Transverse colon (tissue), 4 donors: Measurements from ENCODE around the gene FBXO31. TPM values are rescaled to one million over a fixed set of nuclear protein-coding genes. Genes with fewer than 3 reads are reported as not detected.

Source experiments
- DNase-seq: peaks from one replicate; pipeline ENCODE4 v3.0.0-alpha.2; 2019
- H3K27ac ChIP-seq, 4 donors: fragments of 200-600 bp; sonication (generic); 2 replicates each; pipeline ENCODE4 v1.5.1; 2016 to 2018; ENCODE audit warnings: inconsistent platforms in 4 of 4
- H3K27me3 ChIP-seq: fragments of 200-600 bp; sonication (generic); 2 replicates; pipeline ENCODE4 v1.5.1; 2017; ENCODE audit warnings: inconsistent platforms
- H3K36me3 ChIP-seq, 4 donors: fragments of 200-600 bp; sonication (generic); 2 replicates each; pipeline ENCODE4 v1.5.1; 2017 to 2019; ENCODE audit warnings: inconsistent platforms in 4 of 4
- H3K4me1 ChIP-seq, 4 donors: fragments of 200-600 bp; sonication (generic); 2 replicates each; pipeline ENCODE4 v1.5.1; 2017 to 2020; ENCODE audit warnings: inconsistent platforms in 4 of 4
- H3K4me3 ChIP-seq, 4 donors: fragments of 200-600 bp; sonication (generic); 1 replicate in 1 of 4; 2 replicates in 3 of 4; pipeline versions ENCODE4 v1.5.1 to v1.6.1; 2017 to 2019; ENCODE audit warnings: inconsistent platforms in 4 of 4
- H3K9me3 ChIP-seq, 2 donors: fragments of 200-600 bp; sonication (generic); 2 replicates each; pipeline ENCODE4 v1.5.1; 2017 to 2019; ENCODE audit warnings: inconsistent platforms in 2 of 2
- CTCF ChIP-seq, 5 experiments: fragments of 200-600 bp in 3 of 5; fragments of 450-650 bp in 2 of 5; sonication (generic) in 3 of 5; IDR thresholded peaks; 1 replicate in 2 of 5; 2 replicates in 3 of 5; pipeline ENCODE4 v1.5.1; 2016 to 2017; ENCODE audit warnings: antibody characterized with exemption in 5 of 5, inconsistent platforms in 3 of 5, mild to moderate bottlenecking in 2 of 5, moderate library complexity in 1 of 5
- EP300 ChIP-seq: sonication (generic); formaldehyde crosslinking; IDR thresholded peaks from one replicate; pipeline ENCODE4 v1.6.1; 2017; ENCODE audit warnings: antibody characterized with exemption, low read depth
- POLR2A ChIP-seq: fragments of 450-650 bp; IDR thresholded peaks from one replicate; pipeline ENCODE4 v1.6.1; 2016; ENCODE audit warnings: antibody characterized with exemption, mild to moderate bottlenecking, moderate library complexity
- POLR2AphosphoS5 ChIP-seq, 3 donors: sonication (generic); formaldehyde crosslinking; IDR thresholded peaks; one replicate each; pipeline ENCODE4 v1.6.1; 2016; ENCODE audit warnings: antibody characterized with exemption in 3 of 3
- WGBS, 2 donors: methylation state at CpG; one replicate each; pipeline ENCODE4 v1.1.5; 2018; ENCODE audit warnings: low coverage in 1 of 2; 5-methylcytosine and 5-hydroxymethylcytosine counted together
- in situ Hi-C, 4 donors: fragments of 200-750 bp; cut with MboI; loops; one replicate each; pipeline versions ENCODE4 v1.15.0 to v1.15.1; 2017; ENCODE audit warnings: low sequenced_read_pairs in 3 of 4, low pct_ligation_motif_present in 1 of 4, low pct_unique_long_range_greater_than_20kb in 1 of 4
- intact Hi-C: fragments of 100-400 bp; cut with DNase I; formaldehyde crosslinking; loops from one replicate; pipeline ENCODE4 v1.15.1; 2023; ENCODE audit warnings: low total_unique reads
- total RNA-seq, 4 donors: library from RNA; depleted of rRNA; stranded (reverse); fragments of >200 nt; gene quantifications; one replicate each; pipeline ENCODE4 v1.1.0, GENCODE V29; 2016

Gene FBXO31
- total RNA-seq, 4 donors from 2014 or later, result 83.6 to 403 (median 224) TPM

- TF ChIP-seq CTCF (IDR thresholded peaks at IDR 0.05), result peak in 1 of 5 experiments; percentile 4
- TF ChIP-seq EP300, result no peak
- no peak for TF ChIP-seq POLR2AphosphoS5 (IDR thresholded peaks at IDR 0.05)
- Histone ChIP-seq H3K36me3 (peaks cover 0 to 33% (median 11%) of the 10 kb centered on the region in 4 donors), H3K4me3 (no peak overlapping the region), H3K4me1 (peaks cover 0 to 10% (median 0%) of the 10 kb centered on the region in 4 donors), H3K27ac (no peak overlapping the region), H3K27me3 (no peaks in the 10 kb centered on the region), H3K9me3 (no peaks in the 10 kb centered on the region)
- 94 to 100% methylated on average over 4 to 25 of the region's 25 CpGs for WGBS, 2 donors
- no peak for DNase-seq
- in situ Hi-C loops, result loop anchor here in 2 of 4 donors (25.0 kb wide), 2 partner anchors 216 to 341 kb away; partner anchors contain the start of gene KLHDC4 (in 1 of the 2)
- intact Hi-C loops, result loop anchor here (10.0 kb wide), 1 partner anchor 224 kb away; no protein-coding TSS in a partner anchor
Measured at GRCh38 chr16:87421003-87421912, 37.7 kb upstream of the FBXO31 start.

- in situ Hi-C loops (loop anchor here in 2 of 4 donors (25.0 kb wide), 2 partner anchors 217 to 342 kb away; partner anchors contain the start of gene KLHDC4 (in 1 of the 2)), intact Hi-C loops (loop anchor here (10.0 kb wide), 1 partner anchor 224 kb away; no protein-coding TSS in a partner anchor)
- Histone ChIP-seq H3K4me1 (peaks cover 0 to 10% (median 0%) of the 10 kb centered on the region in 4 donors), H3K36me3 (peaks cover 0 to 41% (median 11%) of the 10 kb centered on the region in 4 donors), H3K27me3 (no peaks in the 10 kb centered on the region), H3K9me3 (no peaks in the 10 kb centered on the region), H3K4me3 (no peak overlapping the region), H3K27ac (no peak overlapping the region)
- WGBS, 2 donors, result 89% methylated on average over 25 of the region's 25 CpGs; no CpG with 5 or more reads in 1 of the 2 donors
- no peak for TF ChIP-seq EP300
- peak in 2 of 5 experiments; percentile 21 to 25 for TF ChIP-seq CTCF (IDR thresholded peaks at IDR 0.05)
- no peak for TF ChIP-seq POLR2A
- DNase-seq, result no peak
Measured at GRCh38 chr16:87420026-87421002, 36.7 kb upstream of the FBXO31 start.

GRCh38 chr16:87418644-87419043 lies 35.1 kb upstream of the FBXO31 start:
- Histone ChIP-seq H3K4me1 (peaks cover 0 to 10% (median 0%) of the 10 kb centered on the region in 4 donors), H3K4me3 (no peak overlapping the region), H3K9me3 (no peaks in the 10 kb centered on the region), H3K36me3 (peaks cover 0 to 45% (median 11%) of the 10 kb centered on the region in 4 donors), H3K27ac (no peak overlapping the region), H3K27me3 (no peaks in the 10 kb centered on the region)
- intact Hi-C loops, result loop anchor here (10.0 kb wide), 2 partner anchors 76 to 126 kb away; partner anchors contain the start of gene ZCCHC14
- in situ Hi-C loops, result loop anchor here in 2 of 4 donors (10.0 to 25.0 kb wide), 3 partner anchors 216 to 344 kb away; partner anchors contain the start of gene KLHDC4 (in 1 of the 2)
- TF ChIP-seq POLR2A (no peak), CTCF (IDR thresholded peaks at IDR 0.05) (no peak), POLR2AphosphoS5 (IDR thresholded peaks at IDR 0.05) (no peak), EP300 (no peak)
- WGBS, 2 donors, result 42 to 52% methylated on average over 5 to 6 of the region's 6 CpGs
- DNase-seq, result no peak
